Measurements from ENCODE around the gene GTPBP6. TPM values are rescaled to one million over a fixed set of nuclear protein-coding genes. Genes with fewer than 3 reads are reported as not detected.

Gene GTPBP6
- total RNA-seq, 3 donors from 2014 or later (not counting 1 experiment from before 2014, with no cell fraction given) = 46.9 to 62.8 (median 49.8) TPM

DNA sequence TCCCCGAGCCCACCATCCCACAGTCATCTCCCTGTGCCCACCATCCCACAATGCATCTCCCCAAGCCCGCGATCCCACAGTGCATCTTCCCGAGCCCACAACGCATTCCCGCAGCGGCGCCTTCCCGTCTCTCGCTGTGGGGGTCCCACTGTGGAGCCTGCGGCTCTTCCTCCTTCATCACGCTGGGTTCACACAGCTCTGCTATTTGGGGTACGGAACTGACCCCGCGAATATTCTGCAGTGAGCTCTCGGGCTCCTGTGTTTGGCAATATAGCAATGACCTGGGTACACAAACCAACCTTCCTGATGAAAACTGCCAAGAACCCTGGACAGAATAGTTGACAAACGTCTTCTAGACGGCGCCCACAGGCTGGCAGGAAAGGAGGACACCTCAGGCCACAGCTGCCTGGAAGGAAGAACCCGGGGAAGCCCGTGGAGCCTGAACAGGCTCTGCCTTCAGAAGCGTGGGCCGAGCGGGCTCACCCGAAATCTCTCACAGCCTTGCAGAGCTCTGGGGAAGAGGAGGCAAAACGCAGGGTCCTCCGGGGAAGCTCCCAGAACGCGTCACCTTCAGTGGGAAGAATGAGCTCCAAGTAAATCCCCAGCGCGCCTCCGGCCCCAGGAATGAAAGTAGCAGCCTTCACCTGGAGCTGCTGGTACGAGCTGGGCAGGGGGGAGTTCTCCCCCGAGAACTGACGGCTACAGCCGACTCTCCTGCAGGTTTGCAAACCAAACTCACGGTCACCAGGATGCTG, 45.2 kb upstream of the GTPBP6 start:
- Mint-ChIP-seq H3K4me1 (peaks cover 0 to 4% of the 10 kb centered on the region in 2 donors), H3K36me3 (no peaks in the 10 kb centered on the region), H3K4me3 (no peak overlapping the region), H3K9me3 (no peaks in the 10 kb centered on the region), H3K27ac (no peak overlapping the region), H3K27me3 (ENCODE audit: low read depth in 2 of 2) (no peaks in the 10 kb centered on the region)
- whole genome bisulfite sequencing (ENCODE audit: insufficient coverage) = 96% methylated on average over 37 of the region's 37 CpGs
- Histone ChIP-seq H3K27me3 (ENCODE audit: control insufficient read depth, insufficient read depth, low read length) (no peaks in the 10 kb centered on the region), H3K36me3 (ENCODE audit: control insufficient read depth, insufficient read depth, low read length) (peaks cover 2% of the 10 kb centered on the region), H3K27ac (ENCODE audit: low read length) (no peak overlapping the region), H3K4me1 (ENCODE audit: control insufficient read depth, insufficient read depth, low read length) (no peaks in the 10 kb centered on the region), H3K4me3 (ENCODE audit: low read length) (no peak overlapping the region), H3K9me3 (ENCODE audit: control insufficient read depth, insufficient read depth, low read length) (peaks cover 20% of the 10 kb centered on the region)
- DNase-seq = no peak
- no peak for ATAC-seq
- intact Hi-C loops (cut with micrococcal nuclease) = no loop called here
- no peak for TF ChIP-seq CTCF (IDR thresholded peaks at IDR 0.05)

DNA sequence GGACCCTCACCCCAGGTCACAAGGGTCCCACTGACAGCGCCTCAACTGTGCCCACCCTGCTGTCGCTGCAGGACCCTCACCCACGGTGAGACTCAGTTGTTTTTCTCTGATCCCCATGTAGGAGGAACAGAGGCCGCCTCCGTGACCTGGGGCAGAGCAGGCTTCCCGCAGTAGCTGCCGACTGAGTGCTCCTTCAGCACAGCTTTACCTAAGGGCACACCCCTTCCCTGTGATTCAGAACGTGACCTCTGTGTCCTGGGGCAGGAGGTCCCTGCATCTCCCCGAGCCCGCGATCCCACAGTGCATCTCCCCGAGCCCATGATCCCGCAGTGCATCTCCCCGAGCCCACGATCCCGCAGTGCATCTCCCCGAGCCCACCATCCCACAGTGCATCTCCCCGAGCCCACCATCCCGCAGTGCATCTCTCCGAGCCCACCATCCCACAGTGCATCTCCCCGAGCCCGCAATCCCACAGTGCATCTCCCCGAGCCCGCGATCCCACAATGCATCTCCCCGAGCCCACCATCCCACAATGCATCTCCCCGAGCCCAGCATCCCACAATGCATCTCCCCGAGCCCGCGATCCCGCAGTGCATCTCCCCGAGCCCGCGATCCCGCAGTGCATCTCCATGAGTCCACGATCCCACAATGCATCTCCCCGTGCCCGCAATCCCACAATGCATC, 44.5 kb upstream of the GTPBP6 start:
- Mint-ChIP-seq H3K9me3 (no peaks in the 10 kb centered on the region), H3K27ac (no peak overlapping the region), H3K4me3 (no peak overlapping the region), H3K27me3 (ENCODE audit: low read depth in 2 of 2) (no peaks in the 10 kb centered on the region), H3K4me1 (peaks cover 0 to 4% of the 10 kb centered on the region in 2 donors), H3K36me3 (no peaks in the 10 kb centered on the region)
- H3K27me3 ChIP-seq (ENCODE audit: control insufficient read depth, insufficient read depth, low read length) = no peaks in the 10 kb centered on the region
- WGBS (ENCODE audit: insufficient coverage) = 72% methylated on average over 38 of the region's 38 CpGs
- H3K9me3 ChIP-seq (ENCODE audit: control insufficient read depth, insufficient read depth, low read length) = peaks cover 20% of the 10 kb centered on the region
- intact Hi-C loops (cut with micrococcal nuclease) = no loop called here
- peaks cover 2% of the 10 kb centered on the region for H3K36me3 ChIP-seq (ENCODE audit: control insufficient read depth, insufficient read depth, low read length)
- no peak for TF ChIP-seq CTCF (IDR thresholded peaks at IDR 0.05)
- DNase-seq = no peak
- H3K4me1 ChIP-seq (ENCODE audit: control insufficient read depth, insufficient read depth, low read length) = no peaks in the 10 kb centered on the region
- H3K4me3 ChIP-seq (ENCODE audit: low read length) = no peak overlapping the region
- ATAC-seq = no peak
- no peak overlapping the region for H3K27ac ChIP-seq (ENCODE audit: low read length)

- Histone ChIP-seq H3K27me3 (ENCODE audit: control insufficient read depth, insufficient read depth, low read length) (no peaks in the 10 kb centered on the region), H3K36me3 (ENCODE audit: control insufficient read depth, insufficient read depth, low read length) (peaks cover 2% of the 10 kb centered on the region), H3K4me3 (ENCODE audit: low read length) (no peak overlapping the region), H3K4me1 (ENCODE audit: control insufficient read depth, insufficient read depth, low read length) (no peaks in the 10 kb centered on the region), H3K9me3 (ENCODE audit: control insufficient read depth, insufficient read depth, low read length) (peaks cover 23% of the 10 kb centered on the region), H3K27ac (ENCODE audit: low read length) (no peak overlapping the region)
- Mint-ChIP-seq H3K9me3 (no peaks in the 10 kb centered on the region), H3K27me3 (ENCODE audit: low read depth in 2 of 2) (no peaks in the 10 kb centered on the region), H3K27ac (no peak overlapping the region), H3K4me3 (no peak overlapping the region), H3K4me1 (peaks cover 4 to 8% of the 10 kb centered on the region in 2 donors), H3K36me3 (no peaks in the 10 kb centered on the region)
- no peak for TF ChIP-seq CTCF (IDR thresholded peaks at IDR 0.05)
- 97% methylated on average over 13 of the region's 13 CpGs for WGBS (ENCODE audit: insufficient coverage)
- no peak for ATAC-seq
- DNase-seq = no peak
- intact Hi-C loops (cut with micrococcal nuclease) = no loop called here
These were observed 43.8 kb upstream of the GTPBP6 start for GRCh38 chrX:362351-362750.
